SK-N-SH treated with all-trans-retinoic acid at 6 μM for 48 hours (cell line): Measurements from ENCODE around the gene EPHX1.

Experiments
- ATAC-seq: fragments of 200-7000 bp; cut with Tn5 transposase; 3 replicates; pipeline ENCODE4 v1.9.1; 2020; ENCODE audit warnings: mild to moderate bottlenecking, moderate library complexity
- ARNTL ChIP-seq: fragments of 450-650 bp; formaldehyde crosslinking; IDR thresholded peaks from 2 replicates; pipeline ENCODE4 v1.5.0; 2020; ENCODE audit warnings: low read depth, mild to moderate bottlenecking, moderate library complexity, borderline replicate concordance
- BACH2 ChIP-seq: fragments of 250-450 bp; sonication (Bioruptor Pico); IDR thresholded peaks from 2 replicates; pipeline ENCODE4 v1.9.0; 2021; ENCODE audit warnings: mild to moderate bottlenecking, borderline replicate concordance
- CSDC2 ChIP-seq: fragments of 250-450 bp; sonication (Bioruptor Pico); IDR thresholded peaks from 2 replicates; pipeline ENCODE4 v1.5.0; 2020; ENCODE audit warnings: mild to moderate bottlenecking, moderate library complexity
- ESRRG ChIP-seq: fragments of 250-450 bp; sonication (Bioruptor Pico); IDR thresholded peaks from 2 replicates; pipeline ENCODE4 v1.6.1; 2021; ENCODE audit warnings: mild to moderate bottlenecking
- GLIS3 ChIP-seq: fragments of 250-450 bp; sonication (Bioruptor Pico); IDR thresholded peaks from 2 replicates; pipeline ENCODE4 v1.5.0; 2020; ENCODE audit warnings: mild to moderate bottlenecking, moderate library complexity
- ISL1 ChIP-seq: fragments of 250-450 bp; sonication (Bioruptor Pico); IDR thresholded peaks from 2 replicates; pipeline ENCODE4 v2.1.2; 2022; ENCODE audit warnings: mild to moderate bottlenecking, moderate library complexity
- OSR1 ChIP-seq: fragments of 250-450 bp; sonication (Bioruptor Pico); IDR thresholded peaks from 2 replicates; pipeline ENCODE4 v1.8.0; 2022; ENCODE audit warnings: moderate library complexity, mild to moderate bottlenecking, inconsistent platforms
- PPARA ChIP-seq: fragments of 250-450 bp; sonication (Bioruptor Pico); IDR thresholded peaks from 2 replicates; pipeline ENCODE4 v1.5.0; 2020; ENCODE audit warnings: mild to moderate bottlenecking, borderline replicate concordance
- RARB ChIP-seq: fragments of 250-450 bp; sonication (Bioruptor Pico); IDR thresholded peaks from 2 replicates; pipeline ENCODE4 v1.8.0; 2021; ENCODE audit warnings: mild to moderate bottlenecking, moderate library complexity
- SNAI2 ChIP-seq: fragments of 250-450 bp; sonication (Bioruptor Pico); IDR thresholded peaks from 2 replicates; pipeline ENCODE4 v1.5.0; 2020; ENCODE audit warnings: mild to moderate bottlenecking, moderate library complexity
- TCF4 ChIP-seq: fragments of 250-450 bp; sonication (Bioruptor Pico); IDR thresholded peaks from 2 replicates; pipeline ENCODE4 v1.8.0; 2021; ENCODE audit warnings: mild to moderate bottlenecking, moderate library complexity, borderline replicate concordance
- TOX ChIP-seq: fragments of 250-450 bp; sonication (Bioruptor Pico); IDR thresholded peaks from 2 replicates; pipeline ENCODE4 v1.8.0; 2021; ENCODE audit warnings: mild to moderate bottlenecking, moderate library complexity, borderline replicate concordance
- ZC3H10 ChIP-seq: fragments of 250-450 bp; sonication (Bioruptor Pico); IDR thresholded peaks from 2 replicates; pipeline ENCODE4 v1.5.1; 2021; ENCODE audit warnings: mild to moderate bottlenecking, moderate library complexity
- ZFP3 ChIP-seq: fragments of 250-450 bp; sonication (Bioruptor Pico); IDR thresholded peaks from 2 replicates; pipeline ENCODE4 v1.5.0; 2020; ENCODE audit warnings: mild to moderate bottlenecking, moderate library complexity
- ZFP30 ChIP-seq: fragments of 450-650 bp; formaldehyde crosslinking; IDR thresholded peaks from 2 replicates; pipeline ENCODE4 v1.5.0; 2022; ENCODE audit warnings: mild to moderate bottlenecking, moderate library complexity
- ZNF565 ChIP-seq: fragments of 450-650 bp; formaldehyde crosslinking; conservative IDR thresholded peaks from 2 replicates; pipeline ENCODE4 v1.5.0; 2020; ENCODE audit warnings: low read depth, mild to moderate bottlenecking, moderate library complexity
- ZNF70 ChIP-seq: fragments of 450-650 bp; formaldehyde crosslinking; IDR thresholded peaks from 2 replicates; pipeline ENCODE4 v1.5.0; 2020; ENCODE audit warnings: mild to moderate bottlenecking, moderate library complexity
- ZNF8 ChIP-seq: fragments of 450-650 bp; formaldehyde crosslinking; IDR thresholded peaks from 2 replicates; pipeline ENCODE4 v1.5.0; 2020; ENCODE audit warnings: mild to moderate bottlenecking, moderate library complexity
- TF ChIP-seq, protein P1 (sequence below): fragments of 250-450 bp; sonication (Bioruptor Pico); IDR thresholded peaks from 2 replicates; pipeline ENCODE4 v1.5.1; 2020; ENCODE audit warnings: low read depth, mild to moderate bottlenecking, moderate library complexity
- TF ChIP-seq, protein P2 (sequence below): fragments of 250-450 bp; sonication (Bioruptor Pico); IDR thresholded peaks from 2 replicates; pipeline ENCODE4 v1.5.0; 2020; ENCODE audit warnings: mild to moderate bottlenecking, moderate library complexity
- TF ChIP-seq, protein P3 (sequence below): fragments of 250-450 bp; sonication (Bioruptor Pico); IDR thresholded peaks from 2 replicates; pipeline ENCODE4 v1.5.1; 2021; ENCODE audit warnings: mild to moderate bottlenecking, moderate library complexity
- TF ChIP-seq, protein P4 (sequence below): fragments of 250-450 bp; sonication (Bioruptor Pico); IDR thresholded peaks from 2 replicates; pipeline ENCODE4 v1.8.0; 2020; ENCODE audit warnings: mild to moderate bottlenecking, moderate library complexity, borderline replicate concordance
- TF ChIP-seq, protein P5 (sequence below): fragments of 250-450 bp; sonication (Bioruptor Pico); IDR thresholded peaks from 2 replicates; pipeline ENCODE4 v1.8.0; 2021; ENCODE audit warnings: low read depth, mild to moderate bottlenecking, moderate library complexity, borderline replicate concordance

Gene EPHX1

DNA sequence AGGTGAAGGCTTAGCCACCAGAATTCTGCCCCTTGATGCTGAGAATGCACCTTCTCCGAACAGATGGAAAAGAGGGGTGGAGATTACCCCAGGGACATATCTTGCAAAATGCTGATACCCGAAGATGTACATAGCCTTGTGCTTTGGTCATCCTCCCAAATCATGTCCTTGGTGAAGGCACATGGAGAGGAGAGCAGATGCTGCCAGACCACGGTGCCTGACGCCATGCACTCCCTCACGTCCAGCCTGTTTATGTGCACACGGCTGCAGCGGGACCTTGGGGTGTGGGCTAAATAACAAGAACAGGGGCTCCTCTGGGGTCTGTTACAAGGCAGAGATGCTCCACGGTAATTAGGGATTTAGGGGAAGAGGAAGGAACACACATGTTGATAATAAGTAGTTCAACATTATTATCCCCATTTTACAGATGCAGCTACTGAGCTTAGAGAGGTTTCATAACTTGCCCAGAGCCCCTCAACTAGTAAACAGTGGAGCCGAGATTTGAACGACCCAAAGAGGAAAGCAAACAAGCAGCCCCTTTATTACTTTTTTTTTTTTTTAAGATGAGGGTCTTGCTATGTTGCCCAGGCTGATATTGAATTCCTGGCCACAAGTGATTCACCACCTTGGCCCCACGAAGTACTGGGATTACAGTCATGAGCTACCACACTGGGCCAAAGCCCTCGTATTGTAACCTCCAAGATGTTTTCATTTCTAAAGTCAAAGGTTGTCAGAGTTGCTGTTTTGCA is 12.9 kb downstream of the EPHX1 start:
- ATAC-seq: no peak
- TF ChIP-seq ZNF8 (no peak), PPARA (CRISPR knock-in tag) (no peak), ISL1 (CRISPR knock-in tag) (no peak), TCF4 (CRISPR knock-in tag) (no peak), ESRRG (CRISPR knock-in tag) (no peak), RARB (no peak), ZNF70 (CRISPR knock-in tag) (no peak), ZNF565 (no peak), CSDC2 (no peak), ZFP3 (no peak), ZC3H10 (no peak), BACH2 (CRISPR knock-in tag) (no peak), TOX (CRISPR knock-in tag) (no peak), GLIS3 (CRISPR knock-in tag) (no peak), ARNTL (CRISPR knock-in tag) (no peak)
- TF ChIP-seq, protein P1, sequence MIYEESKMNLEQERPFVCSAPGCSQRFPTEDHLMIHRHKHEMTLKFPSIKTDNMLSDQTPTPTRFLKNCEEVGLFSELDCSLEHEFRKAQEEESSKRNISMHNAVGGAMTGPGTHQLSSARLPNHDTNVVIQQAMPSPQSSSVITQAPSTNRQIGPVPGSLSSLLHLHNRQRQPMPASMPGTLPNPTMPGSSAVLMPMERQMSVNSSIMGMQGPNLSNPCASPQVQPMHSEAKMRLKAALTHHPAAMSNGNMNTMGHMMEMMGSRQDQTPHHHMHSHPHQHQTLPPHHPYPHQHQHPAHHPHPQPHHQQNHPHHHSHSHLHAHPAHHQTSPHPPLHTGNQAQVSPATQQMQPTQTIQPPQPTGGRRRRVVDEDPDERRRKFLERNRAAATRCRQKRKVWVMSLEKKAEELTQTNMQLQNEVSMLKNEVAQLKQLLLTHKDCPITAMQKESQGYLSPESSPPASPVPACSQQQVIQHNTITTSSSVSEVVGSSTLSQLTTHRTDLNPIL (CRISPR knock-in tag): no peak
- TF ChIP-seq, protein P2, sequence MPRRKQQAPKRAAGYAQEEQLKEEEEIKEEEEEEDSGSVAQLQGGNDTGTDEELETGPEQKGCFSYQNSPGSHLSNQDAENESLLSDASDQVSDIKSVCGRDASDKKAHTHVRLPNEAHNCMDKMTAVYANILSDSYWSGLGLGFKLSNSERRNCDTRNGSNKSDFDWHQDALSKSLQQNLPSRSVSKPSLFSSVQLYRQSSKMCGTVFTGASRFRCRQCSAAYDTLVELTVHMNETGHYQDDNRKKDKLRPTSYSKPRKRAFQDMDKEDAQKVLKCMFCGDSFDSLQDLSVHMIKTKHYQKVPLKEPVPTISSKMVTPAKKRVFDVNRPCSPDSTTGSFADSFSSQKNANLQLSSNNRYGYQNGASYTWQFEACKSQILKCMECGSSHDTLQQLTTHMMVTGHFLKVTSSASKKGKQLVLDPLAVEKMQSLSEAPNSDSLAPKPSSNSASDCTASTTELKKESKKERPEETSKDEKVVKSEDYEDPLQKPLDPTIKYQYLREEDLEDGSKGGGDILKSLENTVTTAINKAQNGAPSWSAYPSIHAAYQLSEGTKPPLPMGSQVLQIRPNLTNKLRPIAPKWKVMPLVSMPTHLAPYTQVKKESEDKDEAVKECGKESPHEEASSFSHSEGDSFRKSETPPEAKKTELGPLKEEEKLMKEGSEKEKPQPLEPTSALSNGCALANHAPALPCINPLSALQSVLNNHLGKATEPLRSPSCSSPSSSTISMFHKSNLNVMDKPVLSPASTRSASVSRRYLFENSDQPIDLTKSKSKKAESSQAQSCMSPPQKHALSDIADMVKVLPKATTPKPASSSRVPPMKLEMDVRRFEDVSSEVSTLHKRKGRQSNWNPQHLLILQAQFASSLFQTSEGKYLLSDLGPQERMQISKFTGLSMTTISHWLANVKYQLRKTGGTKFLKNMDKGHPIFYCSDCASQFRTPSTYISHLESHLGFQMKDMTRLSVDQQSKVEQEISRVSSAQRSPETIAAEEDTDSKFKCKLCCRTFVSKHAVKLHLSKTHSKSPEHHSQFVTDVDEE (CRISPR knock-in tag): no peak
- TF ChIP-seq, protein P3, sequence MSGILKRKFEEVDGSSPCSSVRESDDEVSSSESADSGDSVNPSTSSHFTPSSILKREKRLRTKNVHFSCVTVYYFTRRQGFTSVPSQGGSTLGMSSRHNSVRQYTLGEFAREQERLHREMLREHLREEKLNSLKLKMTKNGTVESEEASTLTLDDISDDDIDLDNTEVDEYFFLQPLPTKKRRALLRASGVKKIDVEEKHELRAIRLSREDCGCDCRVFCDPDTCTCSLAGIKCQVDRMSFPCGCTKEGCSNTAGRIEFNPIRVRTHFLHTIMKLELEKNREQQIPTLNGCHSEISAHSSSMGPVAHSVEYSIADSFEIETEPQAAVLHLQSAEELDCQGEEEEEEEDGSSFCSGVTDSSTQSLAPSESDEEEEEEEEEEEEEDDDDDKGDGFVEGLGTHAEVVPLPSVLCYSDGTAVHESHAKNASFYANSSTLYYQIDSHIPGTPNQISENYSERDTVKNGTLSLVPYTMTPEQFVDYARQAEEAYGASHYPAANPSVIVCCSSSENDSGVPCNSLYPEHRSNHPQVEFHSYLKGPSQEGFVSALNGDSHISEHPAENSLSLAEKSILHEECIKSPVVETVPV (CRISPR knock-in tag): no peak
- TF ChIP-seq, protein P4, sequence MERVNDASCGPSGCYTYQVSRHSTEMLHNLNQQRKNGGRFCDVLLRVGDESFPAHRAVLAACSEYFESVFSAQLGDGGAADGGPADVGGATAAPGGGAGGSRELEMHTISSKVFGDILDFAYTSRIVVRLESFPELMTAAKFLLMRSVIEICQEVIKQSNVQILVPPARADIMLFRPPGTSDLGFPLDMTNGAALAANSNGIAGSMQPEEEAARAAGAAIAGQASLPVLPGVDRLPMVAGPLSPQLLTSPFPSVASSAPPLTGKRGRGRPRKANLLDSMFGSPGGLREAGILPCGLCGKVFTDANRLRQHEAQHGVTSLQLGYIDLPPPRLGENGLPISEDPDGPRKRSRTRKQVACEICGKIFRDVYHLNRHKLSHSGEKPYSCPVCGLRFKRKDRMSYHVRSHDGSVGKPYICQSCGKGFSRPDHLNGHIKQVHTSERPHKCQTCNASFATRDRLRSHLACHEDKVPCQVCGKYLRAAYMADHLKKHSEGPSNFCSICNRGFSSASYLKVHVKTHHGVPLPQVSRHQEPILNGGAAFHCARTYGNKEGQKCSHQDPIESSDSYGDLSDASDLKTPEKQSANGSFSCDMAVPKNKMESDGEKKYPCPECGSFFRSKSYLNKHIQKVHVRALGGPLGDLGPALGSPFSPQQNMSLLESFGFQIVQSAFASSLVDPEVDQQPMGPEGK (CRISPR knock-in tag): no peak
- TF ChIP-seq, protein P5, sequence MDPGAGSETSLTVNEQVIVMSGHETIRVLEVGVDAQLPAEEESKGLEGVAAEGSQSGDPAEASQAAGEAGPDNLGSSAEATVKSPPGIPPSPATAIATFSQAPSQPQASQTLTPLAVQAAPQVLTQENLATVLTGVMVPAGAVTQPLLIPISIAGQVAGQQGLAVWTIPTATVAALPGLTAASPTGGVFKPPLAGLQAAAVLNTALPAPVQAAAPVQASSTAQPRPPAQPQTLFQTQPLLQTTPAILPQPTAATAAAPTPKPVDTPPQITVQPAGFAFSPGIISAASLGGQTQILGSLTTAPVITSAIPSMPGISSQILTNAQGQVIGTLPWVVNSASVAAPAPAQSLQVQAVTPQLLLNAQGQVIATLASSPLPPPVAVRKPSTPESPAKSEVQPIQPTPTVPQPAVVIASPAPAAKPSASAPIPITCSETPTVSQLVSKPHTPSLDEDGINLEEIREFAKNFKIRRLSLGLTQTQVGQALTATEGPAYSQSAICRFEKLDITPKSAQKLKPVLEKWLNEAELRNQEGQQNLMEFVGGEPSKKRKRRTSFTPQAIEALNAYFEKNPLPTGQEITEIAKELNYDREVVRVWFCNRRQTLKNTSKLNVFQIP: no peak

DNA sequence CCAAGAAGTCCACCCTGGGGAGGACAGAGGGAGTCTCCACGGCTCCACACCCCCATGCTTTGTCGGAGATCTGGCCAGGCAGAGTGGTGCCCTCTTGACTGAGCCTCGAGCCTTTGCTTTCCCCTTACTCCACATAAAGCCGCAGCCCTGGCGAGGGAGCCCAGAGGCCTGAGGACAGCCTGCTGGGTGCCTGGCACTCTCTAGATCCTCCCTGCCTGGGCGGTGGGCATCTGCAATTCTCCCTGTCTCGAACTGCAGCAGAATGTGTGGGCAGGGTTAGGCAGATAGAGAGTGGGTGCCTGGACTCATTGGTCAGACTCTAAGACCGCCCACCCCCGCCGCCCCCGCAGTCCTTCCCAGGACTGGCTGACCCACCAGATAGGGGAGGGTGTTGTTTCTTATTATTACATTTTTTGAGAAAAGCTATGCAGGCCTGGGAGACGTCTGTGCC is 13.9 kb downstream of the EPHX1 start:
- no peak for ATAC-seq
- TF ChIP-seq ZFP30 (CRISPR knock-in tag) (no peak), SNAI2 (CRISPR knock-in tag) (no peak), CSDC2 (no peak), BACH2 (CRISPR knock-in tag) (no peak), RARB (no peak), GLIS3 (CRISPR knock-in tag) (no peak), TOX (CRISPR knock-in tag) (no peak), OSR1 (CRISPR knock-in tag) (no peak), TCF4 (CRISPR knock-in tag) (no peak), ZNF8 (no peak)
- TF ChIP-seq, protein P4 (CRISPR knock-in tag): no peak
- TF ChIP-seq, protein P2 (CRISPR knock-in tag): no peak
- TF ChIP-seq, protein P5: no peak
